HL-60/S4 treated with retinoic acid at 250 ng/mL for 4 days and 3 days (cell line): ENCODE results near the gene PNCK.

Experiments used
- in situ Hi-C: fragments of 300-500 bp; cut with MboI; formaldehyde crosslinking; loops from 2 replicates; pipeline ENCODE4 v1.7.0; 2022; ENCODE audit warnings: low sequenced_read_pairs

The PNCK gene

GRCh38 chrX:153665726-153666306, 7.8 kb downstream of the PNCK start:
- in situ Hi-C loops = loop anchor here (25.0 kb wide), 1 partner anchor 704 kb away; no protein-coding TSS in a partner anchor

DNA sequence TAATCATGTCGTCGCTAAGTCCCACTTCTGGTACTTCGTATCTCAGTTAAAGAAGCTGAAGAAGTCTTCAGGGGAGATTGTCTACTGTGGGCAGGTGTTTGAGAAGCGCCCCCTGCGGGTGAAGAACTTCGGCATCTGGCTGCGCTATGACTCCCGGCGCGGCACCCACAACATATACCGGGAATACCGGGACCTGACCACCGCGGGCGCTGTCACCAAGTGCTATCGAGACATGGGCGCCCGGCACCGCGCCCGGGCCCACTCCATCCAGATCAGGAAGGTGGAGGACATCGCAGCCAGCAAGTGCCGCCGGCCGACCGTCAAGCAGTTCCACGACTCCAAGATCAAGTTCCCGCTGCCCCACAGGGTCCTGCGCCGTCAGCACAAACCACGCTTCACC, 11.3 kb downstream of the PNCK start:
- in situ Hi-C loops = loop anchor here (25.0 kb wide), 1 partner anchor 700 kb away; no protein-coding TSS in a partner anchor

GRCh38 chrX:153659268-153659667, 14.3 kb downstream of the PNCK start:
- in situ Hi-C loops = loop anchor here (10.0 to 25.0 kb wide), 2 partner anchors 104 to 697 kb away; no protein-coding TSS in a partner anchor

DNA sequence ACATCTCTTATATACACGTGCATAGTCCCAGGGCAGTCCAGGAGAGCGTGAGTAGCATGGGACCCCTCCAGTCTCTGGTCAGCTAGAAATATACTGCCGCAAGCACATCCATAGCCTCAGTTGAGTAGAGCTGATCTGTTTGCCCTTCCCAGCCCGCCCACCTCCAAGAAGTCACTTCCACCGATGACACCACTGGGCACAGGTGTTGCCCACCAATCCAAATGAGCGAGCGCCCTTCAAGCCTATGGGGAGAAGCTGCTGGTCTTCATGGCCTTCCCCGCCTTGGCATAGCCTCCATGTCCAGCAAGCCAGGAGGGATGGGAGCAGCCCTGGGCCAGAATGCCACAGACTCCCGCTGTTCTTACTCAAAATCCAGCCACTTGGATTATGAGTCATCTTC, 16.5 kb downstream of the PNCK start:
- in situ Hi-C loops = loop anchor here (10.0 to 25.0 kb wide), 2 partner anchors 102 to 695 kb away; no protein-coding TSS in a partner anchor

DNA sequence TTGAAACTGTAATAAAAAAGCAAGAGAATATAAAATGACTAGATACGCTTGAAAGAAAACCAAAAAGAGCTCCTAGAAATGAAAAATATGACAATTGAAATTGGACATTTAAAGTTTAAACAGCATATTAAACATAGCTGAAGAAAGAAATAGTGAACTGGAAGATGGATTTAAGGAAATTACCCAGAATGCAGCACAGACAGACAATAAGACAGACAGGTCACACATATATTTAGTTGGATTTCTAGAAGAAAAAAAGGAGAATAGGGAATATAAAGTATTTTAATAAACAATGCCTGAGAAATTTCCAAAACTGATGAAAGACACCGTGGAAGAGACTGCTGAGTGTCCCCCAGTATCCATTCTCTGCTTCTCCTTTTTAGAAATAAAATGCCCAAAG, 20.1 kb downstream of the PNCK start:
- in situ Hi-C loops = loop anchor here (10.0 to 25.0 kb wide), 2 partner anchors 99 to 691 kb away; no protein-coding TSS in a partner anchor

DNA sequence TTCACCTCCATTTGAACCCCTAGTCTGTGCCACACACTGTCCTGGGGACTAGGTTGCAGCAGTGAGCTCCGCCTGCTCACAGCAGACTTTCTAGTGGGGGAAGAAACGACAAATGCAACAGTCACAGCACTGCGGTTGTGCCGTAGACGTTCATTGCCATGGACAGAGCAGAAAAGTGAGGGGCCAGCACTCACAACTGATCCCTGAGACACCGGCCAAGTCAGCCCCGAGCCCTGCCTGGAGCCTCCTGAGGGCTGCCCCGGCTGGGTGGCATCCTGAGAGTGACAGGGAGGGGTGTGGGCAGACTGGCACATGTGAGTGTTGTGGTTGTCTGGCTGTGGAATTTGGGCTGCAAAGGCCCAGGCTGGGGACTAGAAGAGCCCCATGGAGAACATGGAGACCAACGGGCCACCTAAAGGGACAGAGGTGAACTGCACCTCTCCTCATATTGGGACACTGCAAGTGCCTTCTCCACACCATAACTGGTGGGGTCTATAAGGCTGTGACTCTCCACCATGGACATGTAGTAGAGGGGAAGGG, 22.0 kb downstream of the PNCK start:
- in situ Hi-C loops = loop anchor here (10.0 to 25.0 kb wide), 2 partner anchors 97 to 689 kb away; no protein-coding TSS in a partner anchor

DNA sequence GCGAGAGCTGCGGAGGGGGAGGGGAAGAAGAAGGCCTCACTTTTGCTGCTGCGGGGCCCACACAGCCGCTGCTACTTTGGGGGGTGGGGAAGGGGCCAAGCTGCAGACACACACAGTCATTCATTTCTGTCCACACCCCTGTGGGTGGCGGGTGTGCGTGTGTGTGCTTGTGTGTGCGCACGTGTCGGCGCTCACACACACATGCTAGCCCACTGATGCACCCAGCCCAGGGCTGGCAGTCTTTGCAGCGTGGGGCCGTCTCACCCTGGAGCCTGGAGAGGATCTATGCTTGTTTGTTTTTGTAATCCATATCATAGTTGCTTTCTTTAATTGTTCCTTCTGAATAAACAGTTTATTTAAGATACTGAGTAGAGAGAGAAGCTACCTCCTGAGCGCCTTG, 22.7 kb downstream of the PNCK start:
- in situ Hi-C loops = loop anchor here (10.0 to 25.0 kb wide), 2 partner anchors 96 to 689 kb away; no protein-coding TSS in a partner anchor

- in situ Hi-C loops = loop anchor here (10.0 to 25.0 kb wide), 2 partner anchors 95 to 688 kb away; no protein-coding TSS in a partner anchor
Measured at GRCh38 chrX:153649915-153650782, 23.5 kb downstream of the PNCK start.

GRCh38 chrX:153649178-153649914, 24.3 kb downstream of the PNCK start:
- in situ Hi-C loops = no loop called here

DNA sequence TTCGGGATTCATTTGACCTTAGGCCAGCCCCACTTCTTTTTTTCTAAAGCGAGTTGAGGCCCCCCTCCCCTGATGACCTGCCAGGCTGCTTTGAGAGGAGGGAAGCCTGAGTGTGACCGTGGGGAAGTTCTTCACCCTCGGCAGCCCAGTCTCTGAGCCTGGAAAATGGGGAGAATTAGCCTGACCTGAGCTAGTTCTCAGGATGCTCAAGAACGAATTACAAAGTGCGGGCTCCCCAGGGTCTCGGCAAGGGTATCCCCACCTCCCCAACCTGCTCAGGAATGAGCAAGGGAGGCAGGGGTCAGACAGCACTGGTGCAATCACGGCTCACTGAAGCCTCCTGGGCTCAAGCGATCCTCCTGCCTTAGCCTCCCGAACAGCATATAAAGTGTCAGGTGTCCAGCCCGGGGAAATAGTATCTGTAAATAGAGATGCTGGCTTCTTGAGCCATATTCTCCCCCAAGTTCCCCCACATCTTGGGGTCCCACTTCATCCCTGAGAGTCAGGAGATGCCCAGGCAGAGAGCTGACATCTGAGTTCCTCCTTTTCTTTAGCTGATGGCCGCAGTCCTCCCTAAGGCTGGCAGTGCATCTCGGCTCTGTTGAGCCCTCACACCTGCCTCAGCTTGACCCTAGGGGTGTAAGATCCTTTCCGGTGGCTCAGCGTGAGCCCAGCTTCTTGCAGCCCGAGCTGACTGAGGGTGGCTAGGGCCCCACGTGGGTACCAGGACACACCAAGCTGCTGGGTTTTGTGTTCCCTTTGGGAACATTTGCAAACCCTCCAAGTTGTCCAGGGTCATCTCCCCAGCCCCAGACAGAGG, 25.0 kb downstream of the PNCK start:
- in situ Hi-C loops = no loop called here

- in situ Hi-C loops = no loop called here
Measured at GRCh38 chrX:153647461-153648357, 25.9 kb downstream of the PNCK start.

GRCh38 chrX:153646620-153647373, 26.8 kb downstream of the PNCK start, which contains the start of gene DUSP9:
Gene DUSP9 (plus strand): TSS chrX:153647203. CDS start chrX:153647954, 751 bp downstream.
- in situ Hi-C loops = no loop called here

GRCh38 chrX:153645921-153646488, 27.6 kb downstream of the PNCK start:
- in situ Hi-C loops = no loop called here

DNA sequence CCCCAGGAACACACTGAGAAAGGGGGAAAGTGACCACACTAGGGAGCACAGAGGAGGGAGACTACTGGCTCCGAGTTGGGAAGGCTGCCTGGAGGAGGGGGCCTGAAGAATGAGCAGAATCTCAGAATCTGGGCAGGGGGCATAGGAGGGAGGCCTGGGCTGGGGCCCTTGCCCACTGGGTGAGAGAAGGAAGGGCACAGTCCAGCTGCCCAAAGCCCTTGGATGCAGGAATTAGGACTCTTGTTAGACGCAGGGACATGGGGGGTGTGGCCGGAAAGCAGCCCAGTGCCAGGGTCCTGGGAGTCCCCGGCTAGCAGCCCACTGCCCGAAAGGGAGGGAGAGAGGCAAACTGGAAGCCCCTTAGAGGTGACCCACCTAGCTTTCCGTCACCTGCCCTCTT, 28.5 kb downstream of the PNCK start:
- in situ Hi-C loops = no loop called here

DNA sequence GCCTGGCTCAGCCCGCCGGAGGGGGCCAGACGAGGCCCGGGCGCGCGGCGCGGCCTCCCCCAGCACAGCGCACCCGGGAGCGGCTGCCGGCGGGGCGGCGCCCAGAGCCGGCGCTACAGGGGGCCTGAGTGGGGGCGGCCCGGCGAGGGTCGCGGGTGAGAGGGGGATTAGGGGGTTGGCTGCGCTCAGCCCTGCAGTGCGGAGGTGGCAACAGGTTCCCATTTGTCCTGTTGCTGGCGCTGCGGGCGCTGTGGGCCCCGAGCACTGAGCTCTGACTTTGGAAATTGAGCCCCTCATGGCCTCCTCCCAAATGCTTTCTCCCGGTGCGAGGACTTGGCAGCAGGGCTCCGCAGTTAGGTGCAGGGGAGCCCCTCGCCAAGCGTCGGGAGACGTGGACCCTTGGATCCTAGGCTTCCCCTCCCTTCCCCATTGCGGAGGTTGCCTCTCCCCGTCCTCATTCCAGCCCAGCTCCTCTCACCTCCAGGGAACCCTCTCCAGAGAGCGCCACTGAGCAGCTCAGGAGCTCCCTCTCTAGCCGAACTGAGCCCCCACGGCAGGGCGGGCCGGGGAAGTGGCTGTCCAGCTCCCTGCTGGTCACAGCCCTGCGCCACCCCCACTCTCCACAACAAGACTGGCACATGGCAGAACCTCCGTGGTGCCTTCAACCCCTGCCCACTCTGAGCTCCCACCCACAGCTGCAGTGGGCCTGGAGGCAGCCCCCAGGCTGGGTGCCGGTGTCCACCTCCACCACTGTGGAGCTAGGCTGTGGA, 29.1 kb downstream of the PNCK start:
- in situ Hi-C loops = no loop called here

GRCh38 chrX:153643431-153644351, 29.9 kb downstream of the PNCK start:
- in situ Hi-C loops = no loop called here
